Anterior cingulate cortex (tissue), 58 donors: Measurements from ENCODE around the gene APRT.

Experiments used
- DNase-seq, 58 donors: peaks; one replicate each; lab custom pipeline; 2025; lab: John Stamatoyannopoulos, UW

The APRT gene

DNA sequence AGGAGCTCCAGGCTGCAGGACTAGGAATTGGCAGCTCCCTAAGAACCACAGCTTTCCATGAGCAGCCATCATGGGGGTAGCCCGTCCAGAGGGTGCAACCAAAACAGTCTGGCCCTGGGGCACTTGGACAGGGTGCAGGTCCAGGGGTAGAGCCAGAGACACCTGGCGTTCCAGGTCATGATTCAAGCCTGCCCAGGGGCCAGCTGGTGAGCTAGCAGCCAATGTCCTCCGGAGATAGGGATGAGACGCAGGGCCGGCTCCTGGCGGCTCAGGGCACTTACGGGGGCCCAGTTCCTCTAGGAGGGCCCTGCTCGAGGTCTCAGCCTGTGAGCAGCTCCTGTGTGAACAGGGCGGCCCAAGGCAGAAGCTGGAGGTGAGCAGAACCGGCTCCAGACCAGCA, 48.8 kb downstream of the APRT start:
- no peak for DNase-seq

DNA sequence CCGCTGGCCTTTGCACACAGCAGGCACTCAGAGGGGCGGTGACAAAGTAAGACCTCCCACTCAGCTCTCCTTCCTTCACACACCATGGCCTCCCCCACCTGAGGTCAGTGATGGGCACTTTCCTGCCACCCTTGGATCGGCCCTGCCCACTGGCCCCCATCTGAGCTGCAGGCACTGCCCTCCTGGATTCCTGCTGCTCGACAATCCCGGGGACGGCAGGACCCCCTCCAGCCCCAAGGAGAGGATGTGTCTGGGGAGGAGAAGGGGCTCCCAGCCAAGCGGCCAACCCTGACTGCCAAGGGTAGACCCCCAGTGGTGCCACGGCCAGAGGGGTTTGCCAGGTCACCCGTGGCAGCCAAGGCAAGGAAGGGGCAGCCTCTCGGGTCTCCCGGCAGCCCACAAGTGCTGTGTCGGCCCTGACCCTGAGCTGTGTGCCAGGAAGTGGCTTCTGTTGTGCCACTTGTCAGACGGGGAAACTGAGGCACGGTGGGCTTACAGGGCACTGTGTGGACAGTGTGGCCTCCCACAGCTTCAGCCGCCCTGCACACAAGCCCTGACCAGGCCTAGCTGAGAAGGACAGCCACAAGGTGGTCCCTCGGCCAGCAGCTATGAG, 49.4 kb downstream of the APRT start:
- DNase-seq, result no peak

DNA sequence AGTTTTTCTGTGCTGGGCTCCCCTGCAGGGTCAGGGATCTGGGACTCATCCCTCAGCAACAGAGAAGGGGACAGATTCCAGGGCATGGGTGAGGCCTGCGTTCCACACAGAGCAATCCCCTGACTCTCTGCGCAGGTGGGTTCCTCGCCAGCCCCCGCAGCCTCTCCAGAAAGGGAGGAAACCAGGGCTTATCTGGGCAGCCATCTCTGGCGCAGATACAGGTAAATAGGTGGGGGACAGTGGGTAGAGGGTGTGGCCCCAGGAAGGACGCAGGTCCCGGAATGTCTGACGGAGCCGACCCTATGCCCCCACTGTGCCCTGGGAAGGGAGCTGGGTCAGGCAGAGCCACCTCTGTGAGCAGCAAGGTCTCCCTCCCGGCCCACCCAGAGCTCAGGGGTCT, 49.9 kb downstream of the APRT start:
- DNase-seq, result no peak

DNA sequence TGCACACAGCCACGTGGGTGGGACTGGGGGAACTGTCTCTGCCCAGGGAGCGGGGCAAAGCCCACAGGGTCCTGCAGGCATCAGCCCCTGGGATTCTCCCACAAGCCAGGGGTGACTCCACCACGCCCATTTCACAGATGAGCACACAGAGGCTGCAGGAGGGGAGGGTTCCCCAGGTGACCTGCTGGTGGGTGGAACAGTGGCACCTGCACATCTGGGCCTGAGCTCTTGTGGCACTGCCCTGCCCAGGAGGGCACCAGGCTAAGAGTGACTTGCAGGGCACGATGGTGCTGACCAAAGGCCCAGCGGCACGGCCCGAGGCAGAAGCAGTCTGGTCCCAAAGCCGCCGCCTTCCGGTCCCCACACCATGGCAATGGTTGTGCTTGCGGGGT, 50.6 kb downstream of the APRT start:
- no peak for DNase-seq

DNA sequence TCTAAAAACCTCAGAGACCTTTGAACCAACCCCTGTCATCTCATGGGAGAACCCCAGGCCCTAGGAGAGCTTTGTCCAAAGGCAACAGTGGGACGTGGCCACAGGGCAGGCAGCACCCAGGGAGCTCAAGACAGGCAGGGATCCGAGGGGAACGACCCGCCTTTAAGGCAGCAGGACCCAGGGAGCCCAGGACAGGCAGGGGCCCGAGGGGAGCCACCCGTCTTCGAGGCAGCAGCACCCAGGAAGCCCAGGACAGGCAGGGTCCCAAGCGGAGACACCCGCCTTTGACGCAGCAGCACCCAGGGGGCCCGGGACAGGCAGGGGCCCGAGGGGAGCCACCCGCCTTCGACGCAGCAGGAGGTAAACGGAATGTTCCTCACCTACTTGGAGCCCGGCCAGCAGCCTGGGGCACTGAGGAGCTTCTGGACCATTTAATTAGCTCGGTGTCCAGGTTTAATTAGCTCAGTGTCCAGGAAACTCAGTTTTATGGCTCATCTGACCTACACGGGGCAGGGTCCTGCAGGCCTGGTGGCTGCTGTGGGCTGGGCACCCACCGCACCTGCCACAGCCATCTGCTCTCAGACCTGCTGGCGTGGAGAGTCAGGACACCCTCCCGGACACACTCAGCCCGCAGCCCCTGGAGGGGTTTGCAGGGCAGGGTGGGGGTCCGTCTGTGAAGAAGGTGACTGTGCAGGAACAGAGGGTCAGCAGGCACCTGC, 51.1 kb downstream of the APRT start:
- no peak for DNase-seq

DNA sequence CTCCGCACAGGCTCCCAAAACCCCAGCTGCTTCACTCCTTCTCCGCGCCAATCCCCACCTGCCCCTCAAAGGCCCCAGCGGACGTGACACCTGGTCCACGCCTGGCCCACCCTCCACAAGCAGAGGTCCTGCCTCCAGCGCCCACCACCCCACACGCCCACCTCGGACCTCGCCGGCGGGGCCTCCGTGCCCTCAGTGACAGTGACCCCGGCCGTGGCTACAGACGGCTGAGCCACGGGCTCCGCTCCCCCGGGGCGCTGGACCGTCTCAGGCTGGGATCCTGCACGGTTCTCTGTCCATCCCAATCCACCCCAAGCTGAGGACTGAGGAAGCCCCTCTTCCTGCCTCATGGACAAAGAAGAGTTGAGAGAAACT, 51.8 kb downstream of the APRT start:
- no peak for DNase-seq
